NCI-H2196 (cell line): ENCODE measurements around the gene TRAF5.

ENCODE experiments used
- DNase-seq: peaks from one replicate; lab custom pipeline; 2025; ENCODE audit not compliant: unreplicated experiment; lab: John Stamatoyannopoulos, UW

TRAF5 gene

GRCh38 chr1:211416628-211417323, 90.1 kb downstream of the TRAF5 start:
- DNase-seq, result peak; percentile 58

GRCh38 chr1:211420389-211420788, 93.8 kb downstream of the TRAF5 start:
- DNase-seq, result no peak

GRCh38 chr1:211420845-211421454, 94.3 kb downstream of the TRAF5 start:
- no peak for DNase-seq

GRCh38 chr1:211424018-211424417, 97.4 kb downstream of the TRAF5 start:
- no peak for DNase-seq
